GM12865 (cell line): ENCODE data around the gene TMEM44.
"Not testable (repeated sequence)": the region's sequence is repeated elsewhere in the genome, so short reads cannot be mapped to it uniquely, and the experiment has no call there.

Source experiments
- DNase-seq: peaks from one replicate; pipeline ENCODE4 v3.0.0; 2010; ENCODE audit warnings: low read depth
- H3K4me3 ChIP-seq: 2 replicates; pipeline ENCODE4 v1.5.1; 2011; ENCODE audit warnings: mild to moderate bottlenecking, low read depth, low read length, control low read depth
- CTCF ChIP-seq: IDR thresholded peaks from 2 replicates; pipeline ENCODE4 v1.5.1; 2011; ENCODE audit warnings: low read length, control low read depth, low read depth, inconsistent platforms; ENCODE audit not compliant: insufficient read depth; ENCODE audit errors: missing control alignments

The TMEM44 gene

DNA sequence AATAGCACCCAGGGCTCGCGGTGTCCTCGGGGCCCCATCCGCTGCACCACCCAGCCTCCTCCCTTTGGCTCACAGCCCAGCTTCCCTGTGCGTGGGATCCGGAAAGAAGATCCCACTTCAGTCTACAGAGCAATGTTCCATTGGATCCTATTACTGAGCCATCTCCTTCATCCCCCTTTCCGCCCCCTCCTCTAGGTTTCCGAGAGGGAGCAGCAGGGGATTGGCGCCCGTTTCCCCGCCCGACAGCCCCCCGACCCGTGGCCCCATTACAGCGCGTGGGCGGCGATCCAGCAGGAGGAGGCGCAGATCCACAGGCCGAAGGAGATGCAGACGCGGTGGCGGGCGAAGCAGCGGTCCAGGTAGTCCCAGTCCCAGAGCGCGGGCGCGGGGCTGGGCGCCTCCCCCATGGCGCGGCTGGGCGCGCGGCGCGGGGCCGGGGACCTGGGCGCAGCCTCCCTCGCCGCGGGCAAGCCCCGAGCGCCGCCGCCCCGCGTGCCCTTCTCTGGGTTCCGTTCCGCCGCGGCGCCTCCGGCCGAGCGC lies 340 bp downstream of the TMEM44 start:
- TF ChIP-seq CTCF = no peak
- no peak for DNase-seq
- peak overlapping the region; percentile 86 for H3K4me3 ChIP-seq

DNA sequence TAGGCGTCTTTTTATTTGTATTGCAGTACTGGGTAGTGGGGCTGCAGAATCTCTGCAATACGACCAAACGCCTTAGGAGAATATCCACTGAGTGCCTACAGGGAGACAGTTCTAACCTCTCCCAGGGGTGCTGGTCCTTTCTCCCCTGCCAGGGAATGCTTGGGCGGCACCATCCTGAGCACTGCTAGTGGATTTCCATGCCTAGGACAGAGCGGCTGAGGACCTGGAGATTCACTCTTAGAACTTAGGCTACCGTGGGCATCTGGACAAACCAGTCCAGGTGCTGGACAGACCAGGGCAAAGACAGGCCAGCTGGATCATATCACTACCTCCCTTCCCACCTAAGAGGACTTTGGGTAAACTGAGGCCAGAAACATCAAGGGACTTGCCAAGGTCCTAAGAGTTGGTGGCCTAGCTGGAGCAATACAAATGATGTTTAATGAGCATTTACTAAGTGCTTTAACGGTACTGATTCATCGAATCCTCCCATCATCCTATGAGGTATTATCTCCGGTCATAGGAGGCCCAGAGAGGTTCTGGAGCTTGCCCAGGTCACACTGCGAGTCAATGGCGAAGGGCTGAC lies 902 bp downstream of the TMEM44 start:
- no peak for DNase-seq
- TF ChIP-seq CTCF = no peak
- H3K4me3 ChIP-seq = peak overlapping the region; percentile 86

DNA sequence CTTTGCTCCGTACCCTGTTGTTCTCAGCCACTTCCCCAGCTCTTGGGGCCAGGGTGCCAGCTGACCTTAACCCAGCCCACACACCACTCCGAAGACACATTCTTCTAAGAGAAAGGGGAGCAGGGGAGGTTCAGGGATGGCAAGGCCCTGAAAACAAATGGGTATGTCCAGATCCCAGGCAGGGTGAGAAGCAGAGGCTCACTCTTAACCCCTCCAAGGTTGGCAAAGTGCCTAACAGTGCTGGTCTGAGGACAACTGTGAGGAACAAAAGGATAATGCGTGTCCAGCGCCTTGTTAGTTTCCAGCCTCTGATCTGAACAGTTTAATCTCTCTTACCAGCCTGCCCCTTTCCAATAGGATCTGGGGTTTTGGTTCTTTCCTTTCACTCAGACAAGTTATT lies 1.5 kb downstream of the TMEM44 start:
- DNase-seq = no peak
- no peak overlapping the region for H3K4me3 ChIP-seq
- no peak for TF ChIP-seq CTCF

GRCh38 chr3:194630681-194631080 lies 2.5 kb downstream of the TMEM44 start:
- not testable (repeated sequence) for H3K4me3 ChIP-seq, DNase-seq

DNA sequence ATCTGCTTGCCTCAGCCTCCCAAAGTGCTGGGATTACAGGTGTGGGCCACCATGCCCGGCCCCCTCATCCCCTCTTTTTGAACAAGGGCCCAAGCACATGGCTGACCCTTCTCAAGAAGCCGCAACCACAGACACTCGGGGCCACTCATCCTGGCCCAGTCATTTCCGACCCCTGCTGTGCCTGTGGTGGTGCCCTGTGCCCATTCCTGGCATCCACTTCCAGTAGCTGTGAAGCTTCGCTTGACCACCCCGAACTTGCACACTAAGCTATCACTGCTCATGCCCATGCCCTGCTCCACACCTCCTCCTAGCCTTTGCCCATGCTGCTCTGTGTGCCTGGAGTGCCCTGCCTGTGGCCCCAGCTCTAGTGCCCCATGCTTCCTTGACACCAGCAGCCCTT lies 8.3 kb downstream of the TMEM44 start:
- H3K4me3 ChIP-seq = no peak overlapping the region
- no peak for TF ChIP-seq CTCF
- DNase-seq = no peak

DNA sequence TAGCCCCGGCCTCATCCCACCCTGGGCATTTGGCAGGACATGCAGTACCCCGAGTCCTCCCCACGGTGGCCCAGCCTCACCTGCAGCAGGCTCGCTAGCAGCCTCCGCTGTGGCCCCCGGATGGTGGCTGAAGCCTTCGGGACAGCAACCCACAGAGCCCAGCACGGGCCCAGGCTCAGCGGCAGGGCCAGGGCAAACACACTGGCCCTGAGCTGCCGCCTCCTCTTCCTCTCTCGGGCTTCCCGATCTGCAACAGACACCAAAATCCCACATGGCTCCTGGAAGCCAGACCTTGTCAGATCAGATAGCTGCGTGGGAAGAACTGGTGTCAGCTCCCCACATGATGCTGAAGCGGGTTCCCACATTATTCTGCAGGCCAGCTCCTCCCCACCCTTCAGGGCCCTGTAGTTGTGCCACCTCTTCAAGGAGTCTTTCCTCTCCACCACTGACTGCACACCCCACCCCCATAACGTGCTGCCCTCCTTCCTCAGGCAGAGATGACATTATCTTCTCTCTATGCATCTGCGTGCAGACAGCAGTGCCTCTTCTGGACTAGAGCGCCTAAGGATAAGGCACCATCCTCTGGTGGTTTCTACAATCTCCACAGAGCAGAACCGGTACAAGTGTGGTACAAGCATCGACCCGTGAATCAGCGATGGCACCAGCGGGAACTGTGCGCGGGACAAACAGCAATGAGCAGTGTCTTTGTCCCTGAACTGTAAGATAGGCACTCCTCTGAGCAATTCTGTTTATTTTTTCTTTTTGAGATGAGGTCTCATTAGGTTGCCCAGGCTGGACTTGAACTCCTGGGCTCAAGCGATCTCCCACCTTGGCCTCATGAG lies 9.5 kb downstream of the TMEM44 start:
- no peak overlapping the region for H3K4me3 ChIP-seq

More for the DNA sequence above, 9.5 kb downstream of the TMEM44 start:
- no peak for TF ChIP-seq CTCF
- no peak for DNase-seq
